HEK293 (cell line): Measurements from ENCODE around the gene JPH3.

ENCODE experiments used
- CTCF ChIA-PET: fragments of 350-600 bp; formaldehyde crosslinking; extraction: SDS; loops from one replicate; lab custom pipeline; 2021; ENCODE audit warnings: antibody characterized with exemption; lab: Yijun Ruan, JAX
- POLR2A ChIA-PET: fragments of 300-600 bp; formaldehyde crosslinking; extraction: SDS; loops from one replicate; lab custom pipeline; 2020; ENCODE audit warnings: antibody characterized with exemption, inconsistent platforms; lab: Yijun Ruan, JAX
- H3K27ac ChIP-seq: fragments of 200-500 bp; sonication (Bioruptor generic); 2 replicates; pipeline ENCODE4 v1.5.1; 2014; ENCODE audit warnings: low read depth, low read length, control low read depth, inconsistent platforms; ENCODE audit errors: extremely low read depth
- H3K36me3 ChIP-seq, 2 experiments: fragments of 200-500 bp in 1 of 2; sonication (Bioruptor generic) in 1 of 2; 1 replicate in 1 of 2; 2 replicates in 1 of 2; pipeline ENCODE4 v1.5.1; 2014 to 2017; ENCODE audit warnings: inconsistent platforms in 2 of 2, low read length in 2 of 2; ENCODE audit not compliant: control insufficient read depth in 2 of 2, insufficient read depth in 1 of 2
- H3K4me1 ChIP-seq: fragments of 200-500 bp; sonication (Bioruptor generic); 2 replicates; pipeline ENCODE4 v1.5.1; 2014; ENCODE audit warnings: mild to moderate bottlenecking, low read length, inconsistent platforms; ENCODE audit not compliant: control insufficient read depth, insufficient read depth
- H3K4me3 ChIP-seq: 2 replicates; pipeline ENCODE4 v1.5.1; 2011; ENCODE audit warnings: low read depth, mild to moderate bottlenecking, control low read depth, low read length, moderate library complexity
- H3K9me3 ChIP-seq: fragments of 200-500 bp; sonication (Bioruptor generic); 2 replicates; pipeline ENCODE4 v1.5.1; 2014; ENCODE audit warnings: low read depth, low read length, inconsistent platforms; ENCODE audit not compliant: control insufficient read depth, insufficient read depth
- GLI2 ChIP-seq: fragments of 450-650 bp; formaldehyde crosslinking; IDR thresholded peaks from 2 replicates; pipeline ENCODE4; 2017; ENCODE audit warnings: missing biosample characterization, missing genetic modification characterization, low read depth, borderline replicate concordance
- IKZF3 ChIP-seq: fragments of 450-650 bp; IDR thresholded peaks from 2 replicates; pipeline ENCODE4 v1.5.0; 2018; ENCODE audit warnings: missing biosample characterization, mild to moderate bottlenecking, missing genetic modification characterization, moderate library complexity
- SCRT2 ChIP-seq: fragments of 450-650 bp; formaldehyde crosslinking; IDR thresholded peaks from 2 replicates; pipeline ENCODE4 v1.5.1; 2016; ENCODE audit warnings: missing biosample characterization, missing genetic modification characterization
- SP3 ChIP-seq: fragments of 450-650 bp; formaldehyde crosslinking; IDR thresholded peaks from 2 replicates; pipeline ENCODE4 v1.5.1; 2016; ENCODE audit warnings: missing biosample characterization, missing genetic modification characterization
- SP7 ChIP-seq: fragments of 450-650 bp; formaldehyde crosslinking; IDR thresholded peaks from 2 replicates; pipeline ENCODE4 v1.5.1; 2016; ENCODE audit warnings: missing biosample characterization, missing genetic modification characterization
- YY1 ChIP-seq: fragments of 450-650 bp; formaldehyde crosslinking; IDR thresholded peaks from 2 replicates; pipeline ENCODE4 v1.5.1; 2018; ENCODE audit warnings: missing biosample characterization, missing genetic modification characterization
- ZBTB8A ChIP-seq: fragments of 450-650 bp; formaldehyde crosslinking; IDR thresholded peaks from 2 replicates; pipeline ENCODE4 v1.5.1; 2016; ENCODE audit warnings: missing biosample characterization, missing genetic modification characterization
- ZFP37 ChIP-seq: fragments of 450-650 bp; formaldehyde crosslinking; IDR thresholded peaks from 2 replicates; pipeline ENCODE4 v1.5.1; 2016; ENCODE audit warnings: missing biosample characterization, missing genetic modification characterization
- ZIC2 ChIP-seq: fragments of 450-650 bp; formaldehyde crosslinking; IDR thresholded peaks from 2 replicates; pipeline ENCODE4 v1.5.1; 2016; ENCODE audit warnings: missing biosample characterization, missing genetic modification characterization
- ZNF112 ChIP-seq: fragments of 450-650 bp; formaldehyde crosslinking; IDR thresholded peaks from 2 replicates; pipeline ENCODE4 v1.5.0; 2017; ENCODE audit warnings: missing biosample characterization, missing genetic modification characterization
- ZNF175 ChIP-seq: fragments of 450-650 bp; formaldehyde crosslinking; IDR thresholded peaks from 2 replicates; pipeline ENCODE4 v1.5.1; 2016; ENCODE audit warnings: missing biosample characterization, missing genetic modification characterization
- ZNF223 ChIP-seq: fragments of 450-650 bp; formaldehyde crosslinking; IDR thresholded peaks from 2 replicates; pipeline ENCODE4 v1.5.1; 2016; ENCODE audit warnings: missing biosample characterization, missing genetic modification characterization
- ZNF324 ChIP-seq: fragments of 450-650 bp; formaldehyde crosslinking; IDR thresholded peaks from 2 replicates; pipeline ENCODE4 v1.5.1; 2016; ENCODE audit warnings: missing biosample characterization, missing genetic modification characterization
- ZNF404 ChIP-seq: fragments of 450-650 bp; formaldehyde crosslinking; IDR thresholded peaks from 2 replicates; pipeline ENCODE4 v1.5.1; 2017; ENCODE audit warnings: missing biosample characterization, missing genetic modification characterization
- ZNF664 ChIP-seq: fragments of 450-650 bp; formaldehyde crosslinking; IDR thresholded peaks from 2 replicates; pipeline ENCODE4 v1.5.1; 2016; ENCODE audit warnings: missing biosample characterization, missing genetic modification characterization
- ZNF670 ChIP-seq: fragments of 450-650 bp; formaldehyde crosslinking; IDR thresholded peaks from 2 replicates; pipeline ENCODE4 v1.5.1; 2016; ENCODE audit warnings: missing biosample characterization, missing genetic modification characterization, low read depth
- ZNF747 ChIP-seq: fragments of 450-650 bp; formaldehyde crosslinking; IDR thresholded peaks from 2 replicates; pipeline ENCODE4 v1.5.1; 2016; ENCODE audit warnings: missing biosample characterization, missing genetic modification characterization
- ZNF768 ChIP-seq: fragments of 450-650 bp; formaldehyde crosslinking; IDR thresholded peaks from 2 replicates; pipeline ENCODE4 v1.5.1; 2018; ENCODE audit warnings: missing biosample characterization, mild to moderate bottlenecking, missing genetic modification characterization
- ZSCAN16 ChIP-seq: fragments of 450-650 bp; formaldehyde crosslinking; IDR thresholded peaks from 2 replicates; pipeline ENCODE4 v1.5.1; 2016; ENCODE audit warnings: missing biosample characterization, missing genetic modification characterization
- TF ChIP-seq, protein P1 (sequence below): fragments of 450-650 bp; formaldehyde crosslinking; IDR thresholded peaks from 2 replicates; pipeline ENCODE4 v1.5.0; 2017; ENCODE audit warnings: missing biosample characterization, missing genetic modification characterization, borderline replicate concordance
- TF ChIP-seq, protein P2 (sequence below): fragments of 450-650 bp; formaldehyde crosslinking; IDR thresholded peaks from 2 replicates; pipeline ENCODE4 v1.5.1; 2017; ENCODE audit warnings: missing biosample characterization, missing genetic modification characterization
- TF ChIP-seq, protein P3 (sequence below): fragments of 450-650 bp; formaldehyde crosslinking; IDR thresholded peaks from 2 replicates; pipeline ENCODE4 v1.5.1; 2017; ENCODE audit warnings: missing biosample characterization, missing genetic modification characterization

Gene JPH3

DNA sequence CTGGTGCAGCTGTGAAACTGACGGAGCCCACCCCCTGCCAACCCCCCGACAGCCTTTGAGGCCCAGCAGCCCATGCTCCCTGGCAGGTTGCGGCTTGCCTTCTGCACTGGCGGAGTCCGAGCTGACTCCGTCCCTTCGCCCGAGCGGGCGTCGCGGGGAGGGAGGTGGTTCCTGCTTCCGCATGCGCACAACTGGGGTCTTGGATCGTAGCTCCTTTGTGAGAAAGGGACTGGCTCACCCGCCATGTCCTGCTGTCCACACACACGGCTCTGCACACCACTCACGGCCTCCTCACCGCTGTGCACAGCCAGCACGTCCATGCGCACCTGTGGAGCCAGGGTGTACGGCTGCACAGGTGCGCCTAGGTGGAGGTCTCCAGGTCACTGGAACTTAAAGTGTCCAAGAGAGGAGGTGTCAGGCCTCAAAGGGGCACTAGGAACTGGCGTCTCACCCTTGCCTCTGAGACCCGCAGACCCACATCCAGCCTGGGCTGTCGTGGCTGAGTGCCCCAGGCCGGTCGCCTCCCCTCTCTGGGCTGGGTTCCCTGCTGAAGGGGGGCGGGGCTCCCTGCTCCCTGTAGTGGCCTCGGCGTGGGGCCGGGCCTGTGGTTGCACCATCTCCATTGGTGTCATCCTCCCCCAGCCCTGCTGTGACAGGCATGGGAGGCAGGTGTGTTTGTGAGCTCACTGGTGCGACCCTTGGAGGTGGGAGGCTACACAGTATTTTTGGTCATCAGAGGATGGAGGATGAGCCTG is 45.3 kb downstream of the JPH3 start:
- Histone ChIP-seq H3K9me3 (no peaks in the 10 kb centered on the region), H3K4me3 (no peak overlapping the region), H3K4me1 (no peaks in the 10 kb centered on the region), H3K27ac (no peak overlapping the region), H3K36me3 (peaks cover 0 to 7% of the 10 kb centered on the region in 2 experiments; a peak in 1 of 3 replicates)
- ChIA-PET POLR2A (no interaction called here), CTCF (interaction anchor here (1.0 to 1.9 kb wide), 2 partner anchors 11 to 125 kb away, joined by 3 to 13 read pairs; no protein-coding TSS in a partner anchor)
- TF ChIP-seq, protein P1, sequence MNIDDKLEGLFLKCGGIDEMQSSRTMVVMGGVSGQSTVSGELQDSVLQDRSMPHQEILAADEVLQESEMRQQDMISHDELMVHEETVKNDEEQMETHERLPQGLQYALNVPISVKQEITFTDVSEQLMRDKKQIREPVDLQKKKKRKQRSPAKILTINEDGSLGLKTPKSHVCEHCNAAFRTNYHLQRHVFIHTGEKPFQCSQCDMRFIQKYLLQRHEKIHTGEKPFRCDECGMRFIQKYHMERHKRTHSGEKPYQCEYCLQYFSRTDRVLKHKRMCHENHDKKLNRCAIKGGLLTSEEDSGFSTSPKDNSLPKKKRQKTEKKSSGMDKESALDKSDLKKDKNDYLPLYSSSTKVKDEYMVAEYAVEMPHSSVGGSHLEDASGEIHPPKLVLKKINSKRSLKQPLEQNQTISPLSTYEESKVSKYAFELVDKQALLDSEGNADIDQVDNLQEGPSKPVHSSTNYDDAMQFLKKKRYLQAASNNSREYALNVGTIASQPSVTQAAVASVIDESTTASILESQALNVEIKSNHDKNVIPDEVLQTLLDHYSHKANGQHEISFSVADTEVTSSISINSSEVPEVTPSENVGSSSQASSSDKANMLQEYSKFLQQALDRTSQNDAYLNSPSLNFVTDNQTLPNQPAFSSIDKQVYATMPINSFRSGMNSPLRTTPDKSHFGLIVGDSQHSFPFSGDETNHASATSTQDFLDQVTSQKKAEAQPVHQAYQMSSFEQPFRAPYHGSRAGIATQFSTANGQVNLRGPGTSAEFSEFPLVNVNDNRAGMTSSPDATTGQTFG (tag by site-specific recombination) = no peak
- TF ChIP-seq ZSCAN16 (tag by site-specific recombination) (no peak), ZNF670 (tag by site-specific recombination) (no peak), ZNF324 (no peak), ZNF223 (tag by site-specific recombination) (no peak), SCRT2 (tag by site-specific recombination) (0 out of 2 replicates have a peak, but pooled peaks have one; percentile 12)

DNA sequence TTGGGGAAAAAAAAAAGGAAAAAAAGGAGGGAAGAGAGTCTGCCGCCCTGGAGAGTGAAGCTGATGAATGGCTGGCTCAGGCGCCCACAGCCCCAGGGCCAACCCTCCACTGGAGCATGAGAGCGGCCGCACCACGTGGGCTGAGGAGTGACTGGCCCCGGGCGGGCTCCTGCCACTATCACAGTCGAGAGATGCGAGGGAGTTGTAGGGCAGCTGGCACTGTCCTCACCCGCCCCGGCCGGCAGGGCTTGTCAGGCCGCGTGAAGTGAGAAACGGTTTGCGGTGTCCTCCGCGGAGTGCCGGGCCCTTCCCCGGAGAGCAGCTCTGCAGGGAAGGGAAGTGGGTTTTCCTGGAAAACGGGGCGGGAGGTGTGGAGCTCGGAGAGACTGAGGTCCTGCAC is 45.9 kb downstream of the JPH3 start:
- POLR2A ChIA-PET = no interaction called here
- TF ChIP-seq SP7 (no peak), ZBTB8A (tag by site-specific recombination) (no peak), ZFP37 (tag by site-specific recombination) (no peak), IKZF3 (tag by site-specific recombination) (no peak), ZIC2 (tag by site-specific recombination) (no peak), GLI2 (tag by site-specific recombination) (no peak), ZNF112 (tag by site-specific recombination) (no peak), ZNF175 (tag by site-specific recombination) (no peak), YY1 (no peak), ZSCAN16 (tag by site-specific recombination) (no peak), ZNF747 (tag by site-specific recombination) (no peak), ZNF404 (tag by site-specific recombination) (no peak), ZNF768 (tag by site-specific recombination) (no peak), ZNF664 (no peak), SP3 (tag by site-specific recombination) (no peak)
- TF ChIP-seq, protein P2, sequence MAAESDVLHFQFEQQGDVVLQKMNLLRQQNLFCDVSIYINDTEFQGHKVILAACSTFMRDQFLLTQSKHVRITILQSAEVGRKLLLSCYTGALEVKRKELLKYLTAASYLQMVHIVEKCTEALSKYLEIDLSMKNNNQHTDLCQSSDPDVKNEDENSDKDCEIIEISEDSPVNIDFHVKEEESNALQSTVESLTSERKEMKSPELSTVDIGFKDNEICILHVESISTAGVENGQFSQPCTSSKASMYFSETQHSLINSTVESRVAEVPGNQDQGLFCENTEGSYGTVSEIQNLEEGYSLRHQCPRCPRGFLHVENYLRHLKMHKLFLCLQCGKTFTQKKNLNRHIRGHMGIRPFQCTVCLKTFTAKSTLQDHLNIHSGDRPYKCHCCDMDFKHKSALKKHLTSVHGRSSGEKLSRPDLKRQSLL (tag by site-specific recombination) = no peak
- TF ChIP-seq, protein P3, sequence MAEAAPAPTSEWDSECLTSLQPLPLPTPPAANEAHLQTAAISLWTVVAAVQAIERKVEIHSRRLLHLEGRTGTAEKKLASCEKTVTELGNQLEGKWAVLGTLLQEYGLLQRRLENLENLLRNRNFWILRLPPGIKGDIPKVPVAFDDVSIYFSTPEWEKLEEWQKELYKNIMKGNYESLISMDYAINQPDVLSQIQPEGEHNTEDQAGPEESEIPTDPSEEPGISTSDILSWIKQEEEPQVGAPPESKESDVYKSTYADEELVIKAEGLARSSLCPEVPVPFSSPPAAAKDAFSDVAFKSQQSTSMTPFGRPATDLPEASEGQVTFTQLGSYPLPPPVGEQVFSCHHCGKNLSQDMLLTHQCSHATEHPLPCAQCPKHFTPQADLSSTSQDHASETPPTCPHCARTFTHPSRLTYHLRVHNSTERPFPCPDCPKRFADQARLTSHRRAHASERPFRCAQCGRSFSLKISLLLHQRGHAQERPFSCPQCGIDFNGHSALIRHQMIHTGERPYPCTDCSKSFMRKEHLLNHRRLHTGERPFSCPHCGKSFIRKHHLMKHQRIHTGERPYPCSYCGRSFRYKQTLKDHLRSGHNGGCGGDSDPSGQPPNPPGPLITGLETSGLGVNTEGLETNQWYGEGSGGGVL = no peak
- TF ChIP-seq, all 188 proteins: peak for 0
- Histone ChIP-seq H3K4me1 (no peaks in the 10 kb centered on the region), H3K27ac (no peak overlapping the region), H3K9me3 (no peaks in the 10 kb centered on the region), H3K36me3 (peaks cover 0 to 7% of the 10 kb centered on the region in 2 experiments; a peak in 1 of 3 replicates), H3K4me3 (no peak overlapping the region)
- CTCF ChIA-PET = interaction anchor here (0.6 kb wide), 1 partner anchor 85 kb away, joined by 4 read pairs; no protein-coding TSS in a partner anchor
